Measurements from ENCODE around the gene CDK5. TPM values are rescaled to one million over a fixed set of nuclear protein-coding genes. Genes with fewer than 3 reads are reported as not detected.

The CDK5 gene
- total and polyA plus RNA-seq, 2 of the 13 experiments (the other 11 are each of a cell fraction or from before 2014, with no cell fraction given): 16.4 to 21.3 TPM

DNA sequence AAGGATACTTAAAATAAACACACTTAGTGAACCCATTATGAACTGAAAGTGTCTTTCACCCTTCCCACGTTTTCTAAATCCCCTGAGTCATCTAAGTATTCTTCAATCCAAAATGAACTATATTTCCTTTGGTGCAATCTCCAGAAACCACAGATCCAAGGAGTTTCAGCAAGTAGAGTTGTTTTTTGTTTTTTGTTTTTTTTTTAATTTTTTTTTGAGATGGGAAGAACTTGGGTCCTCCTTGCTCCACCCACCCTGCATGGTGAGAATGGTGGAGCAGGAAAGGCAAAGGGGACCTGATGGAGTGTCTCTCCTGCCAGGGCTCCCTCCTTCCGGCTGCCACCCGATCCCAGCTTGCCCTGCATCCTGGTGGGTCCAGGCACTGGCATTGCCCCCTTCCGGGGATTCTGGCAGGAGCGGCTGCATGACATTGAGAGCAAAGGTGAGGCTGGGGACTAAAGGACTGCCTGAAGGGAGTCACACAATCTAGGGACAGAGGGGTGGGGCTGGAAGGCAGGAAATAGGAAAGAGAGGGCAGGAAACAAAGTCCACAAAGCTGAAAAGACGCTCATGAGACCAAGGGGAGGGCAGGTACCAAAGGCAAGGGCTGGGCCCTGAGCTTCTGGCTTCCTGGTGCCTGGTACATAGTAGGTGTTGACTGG is 45.5 kb downstream of the CDK5 start (continued):
- TF ChIP-seq, protein P1, sequence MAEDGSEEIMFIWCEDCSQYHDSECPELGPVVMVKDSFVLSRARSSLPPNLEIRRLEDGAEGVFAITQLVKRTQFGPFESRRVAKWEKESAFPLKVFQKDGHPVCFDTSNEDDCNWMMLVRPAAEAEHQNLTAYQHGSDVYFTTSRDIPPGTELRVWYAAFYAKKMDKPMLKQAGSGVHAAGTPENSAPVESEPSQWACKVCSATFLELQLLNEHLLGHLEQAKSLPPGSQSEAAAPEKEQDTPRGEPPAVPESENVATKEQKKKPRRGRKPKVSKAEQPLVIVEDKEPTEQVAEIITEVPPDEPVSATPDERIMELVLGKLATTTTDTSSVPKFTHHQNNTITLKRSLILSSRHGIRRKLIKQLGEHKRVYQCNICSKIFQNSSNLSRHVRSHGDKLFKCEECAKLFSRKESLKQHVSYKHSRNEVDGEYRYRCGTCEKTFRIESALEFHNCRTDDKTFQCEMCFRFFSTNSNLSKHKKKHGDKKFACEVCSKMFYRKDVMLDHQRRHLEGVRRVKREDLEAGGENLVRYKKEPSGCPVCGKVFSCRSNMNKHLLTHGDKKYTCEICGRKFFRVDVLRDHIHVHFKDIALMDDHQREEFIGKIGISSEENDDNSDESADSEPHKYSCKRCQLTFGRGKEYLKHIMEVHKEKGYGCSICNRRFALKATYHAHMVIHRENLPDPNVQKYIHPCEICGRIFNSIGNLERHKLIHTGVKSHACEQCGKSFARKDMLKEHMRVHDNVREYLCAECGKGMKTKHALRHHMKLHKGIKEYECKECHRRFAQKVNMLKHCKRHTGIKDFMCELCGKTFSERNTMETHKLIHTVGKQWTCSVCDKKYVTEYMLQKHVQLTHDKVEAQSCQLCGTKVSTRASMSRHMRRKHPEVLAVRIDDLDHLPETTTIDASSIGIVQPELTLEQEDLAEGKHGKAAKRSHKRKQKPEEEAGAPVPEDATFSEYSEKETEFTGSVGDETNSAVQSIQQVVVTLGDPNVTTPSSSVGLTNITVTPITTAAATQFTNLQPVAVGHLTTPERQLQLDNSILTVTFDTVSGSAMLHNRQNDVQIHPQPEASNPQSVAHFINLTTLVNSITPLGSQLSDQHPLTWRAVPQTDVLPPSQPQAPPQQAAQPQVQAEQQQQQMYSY (CRISPR knock-in tag; IDR thresholded peaks at IDR 0.05): 0 out of 2 replicates have a peak, but pooled peaks have one; percentile 58
- 0 out of 2 replicates have a peak, but pooled peaks have one; percentile 33 for TF ChIP-seq TBX2 (CRISPR knock-in tag; IDR thresholded peaks at IDR 0.05; ENCODE audit: borderline replicate concordance)
- peak; percentile 71 for TF ChIP-seq PHF21A (CRISPR knock-in tag; IDR thresholded peaks at IDR 0.05)
- TF ChIP-seq ZNF790 (CRISPR knock-in tag; IDR thresholded peaks at IDR 0.05; ENCODE audit: borderline replicate concordance): no peak
- TF ChIP-seq HNF4A (CRISPR knock-in tag; IDR thresholded peaks at IDR 0.05): peak; percentile 81
- TF ChIP-seq, protein P2, sequence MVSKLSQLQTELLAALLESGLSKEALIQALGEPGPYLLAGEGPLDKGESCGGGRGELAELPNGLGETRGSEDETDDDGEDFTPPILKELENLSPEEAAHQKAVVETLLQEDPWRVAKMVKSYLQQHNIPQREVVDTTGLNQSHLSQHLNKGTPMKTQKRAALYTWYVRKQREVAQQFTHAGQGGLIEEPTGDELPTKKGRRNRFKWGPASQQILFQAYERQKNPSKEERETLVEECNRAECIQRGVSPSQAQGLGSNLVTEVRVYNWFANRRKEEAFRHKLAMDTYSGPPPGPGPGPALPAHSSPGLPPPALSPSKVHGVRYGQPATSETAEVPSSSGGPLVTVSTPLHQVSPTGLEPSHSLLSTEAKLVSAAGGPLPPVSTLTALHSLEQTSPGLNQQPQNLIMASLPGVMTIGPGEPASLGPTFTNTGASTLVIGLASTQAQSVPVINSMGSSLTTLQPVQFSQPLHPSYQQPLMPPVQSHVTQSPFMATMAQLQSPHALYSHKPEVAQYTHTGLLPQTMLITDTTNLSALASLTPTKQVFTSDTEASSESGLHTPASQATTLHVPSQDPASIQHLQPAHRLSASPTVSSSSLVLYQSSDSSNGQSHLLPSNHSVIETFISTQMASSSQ (IDR thresholded peaks at IDR 0.05; ENCODE audit: low read depth): no peak
- TF ChIP-seq, protein P2 (CRISPR knock-in tag; IDR thresholded peaks at IDR 0.05; ENCODE audit: borderline replicate concordance): no peak
- no peak for TF ChIP-seq ZNF230 (CRISPR knock-in tag; IDR thresholded peaks at IDR 0.05)
- TF ChIP-seq MAFG (CRISPR knock-in tag; IDR thresholded peaks at IDR 0.05): no peak
- no peak for TF ChIP-seq ZNF788 (CRISPR knock-in tag; IDR thresholded peaks at IDR 0.05; ENCODE audit: borderline replicate concordance)
- TF ChIP-seq ZNF703 (CRISPR knock-in tag; IDR thresholded peaks at IDR 0.05; ENCODE audit: borderline replicate concordance): no peak
- TF ChIP-seq ZNF274 (CRISPR knock-in tag; IDR thresholded peaks at IDR 0.05): 0 out of 2 replicates have a peak, but pooled peaks have one; percentile 27
- TF ChIP-seq HNF4G (IDR thresholded peaks at IDR 0.05; ENCODE audit: borderline replicate concordance, low read depth, low read length): peak; percentile 51; the same call in 1 of the 2 replicates
- TF ChIP-seq HNF4G (CRISPR knock-in tag; IDR thresholded peaks at IDR 0.05; ENCODE audit: borderline replicate concordance, low read depth): peak; percentile 77; the same call in 1 of the 2 replicates
- TF ChIP-seq ZNF720 (CRISPR knock-in tag; IDR thresholded peaks at IDR 0.05): no peak
- TF ChIP-seq TARDBP (CRISPR knock-in tag; IDR thresholded peaks at IDR 0.05): peak; percentile 75
- TF ChIP-seq RARG (CRISPR knock-in tag; IDR thresholded peaks at IDR 0.05; ENCODE audit: low read depth): no peak
- 0 out of 2 replicates have a peak, but pooled peaks have one; percentile 12 for TF ChIP-seq ZMYM4 (CRISPR knock-in tag; IDR thresholded peaks at IDR 0.05)

Measured in HepG2 (cell line).